ENCODE measurements around the gene SSUH2. TPM values are rescaled to one million over a fixed set of nuclear protein-coding genes. Genes with fewer than 3 reads are reported as not detected.
"Not testable (repeated sequence)": the region's sequence is repeated elsewhere in the genome, so short reads cannot be mapped to it uniquely, and the experiment has no call there.

Gene SSUH2, protein sequence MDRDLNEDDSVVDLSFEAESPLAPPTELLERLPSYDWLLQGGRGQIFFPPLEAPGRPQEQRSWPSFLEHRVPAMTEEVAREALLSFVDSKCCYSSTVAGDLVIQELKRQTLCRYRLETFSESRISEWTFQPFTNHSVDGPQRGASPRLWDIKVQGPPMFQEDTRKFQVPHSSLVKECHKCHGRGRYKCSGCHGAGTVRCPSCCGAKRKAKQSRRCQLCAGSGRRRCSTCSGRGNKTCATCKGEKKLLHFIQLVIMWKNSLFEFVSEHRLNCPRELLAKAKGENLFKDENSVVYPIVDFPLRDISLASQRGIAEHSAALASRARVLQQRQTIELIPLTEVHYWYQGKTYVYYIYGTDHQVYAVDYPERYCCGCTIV
- total RNA-seq (2012; rRNA removed) = not detected in 2 replicates

DNA sequence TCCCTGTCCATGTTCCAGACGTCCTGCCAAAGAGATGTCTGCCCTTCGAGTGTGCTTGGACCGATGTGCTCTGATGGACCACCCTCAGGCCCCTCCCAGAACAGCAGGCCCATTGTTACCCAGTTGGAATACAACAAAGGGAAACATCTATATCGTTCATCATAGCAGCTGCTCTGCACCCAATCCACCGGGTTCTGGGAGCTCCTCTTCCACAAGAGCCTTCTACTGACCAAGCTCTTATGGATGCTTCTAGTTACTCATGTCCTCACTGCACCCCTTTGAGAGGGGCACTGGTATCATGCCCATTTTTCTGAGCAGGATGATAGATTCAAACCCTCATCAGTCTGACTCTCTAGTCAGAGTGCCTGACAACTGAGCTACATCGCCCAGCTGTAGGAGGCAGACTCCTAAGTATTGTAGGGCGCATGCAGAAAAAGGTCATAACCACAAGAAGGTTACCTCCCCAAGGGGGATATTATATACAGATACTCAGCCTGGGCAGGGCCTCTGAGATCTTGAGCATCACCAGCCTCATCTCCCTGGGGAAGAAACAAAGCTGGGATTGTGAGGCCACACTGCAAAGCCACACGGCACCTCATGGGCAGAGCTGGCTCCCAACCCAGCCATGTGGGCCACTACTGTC lies at the start of gene SSUH2:
Gene SSUH2 (minus strand): TSS at position 51 of the 643 bp plus-strand sequence. CDS start 40 bp downstream, at position 11.
- H3K27me3 ChIP-seq (ENCODE audit: control insufficient read depth, insufficient read depth, low read length) = peaks cover 18% of the 10 kb centered on the region
- H3K4me1 ChIP-seq (ENCODE audit: control insufficient read depth, insufficient read depth, low read length) = no peaks in the 10 kb centered on the region
- no peaks in the 10 kb centered on the region for H3K9me3 ChIP-seq (replicated peaks; ENCODE audit: low read length)
- no peak within 1 kb of the TSS for H3K4me2 ChIP-seq (ENCODE audit: low read length)
- no peaks in the 10 kb centered on the region for H3K36me3 ChIP-seq (ENCODE audit: insufficient read depth, low read length)
- no peak within 1 kb of the TSS for H3K9ac ChIP-seq (ENCODE audit: low read depth, low read length)
- H3K4me3 ChIP-seq (ENCODE audit: low read length) = no peak within 1 kb of the TSS

DNA sequence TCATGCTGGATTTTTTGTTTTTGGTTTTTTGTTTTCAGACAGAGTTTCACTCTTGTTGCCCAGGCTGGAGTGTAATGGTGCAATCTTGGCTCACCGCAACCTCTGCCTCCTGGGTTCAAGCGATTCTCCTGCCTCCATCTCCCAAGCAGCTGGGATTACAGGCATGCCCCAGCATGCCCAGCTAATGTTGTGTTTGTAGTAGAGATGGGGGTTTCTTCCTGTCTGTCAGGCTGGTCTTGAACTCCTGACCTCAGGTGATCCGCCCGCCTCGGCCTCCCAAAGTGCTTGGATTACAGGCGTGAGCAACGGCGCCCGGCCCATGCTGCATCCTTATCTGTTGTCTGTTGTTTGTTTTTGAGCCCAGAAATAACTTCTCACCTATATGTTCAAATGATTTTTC lies 46.7 kb upstream of the SSUH2 start:
- not testable (repeated sequence) for H3K4me3 ChIP-seq (ENCODE audit: low read length); H3K4me2 ChIP-seq (ENCODE audit: low read length); H3K27me3 ChIP-seq (ENCODE audit: control insufficient read depth, insufficient read depth, low read length); H3K36me3 ChIP-seq (ENCODE audit: insufficient read depth, low read length); H3K9ac ChIP-seq (ENCODE audit: low read depth, low read length); H3K4me1 ChIP-seq (ENCODE audit: control insufficient read depth, insufficient read depth, low read length); H3K9me3 ChIP-seq (replicated peaks; ENCODE audit: low read length)

DNA sequence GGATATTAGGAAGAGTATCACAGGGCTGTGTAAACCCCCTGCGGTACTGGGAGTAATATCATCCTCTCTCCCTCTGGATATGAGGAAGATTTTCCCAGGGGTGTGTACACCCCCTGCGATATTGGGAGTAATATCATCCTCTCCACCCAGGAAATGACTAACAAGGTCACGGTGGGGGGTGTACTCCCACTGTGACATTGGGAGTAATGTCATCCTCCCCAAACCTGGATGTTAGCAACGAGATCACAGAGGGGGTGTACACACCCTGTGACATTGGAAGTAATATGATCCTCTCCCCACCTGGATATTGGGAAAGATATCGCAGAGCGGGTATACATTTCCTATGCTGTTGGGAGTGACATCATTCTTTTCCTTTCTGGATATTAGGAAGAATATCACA lies 40.4 kb upstream of the SSUH2 start:
- not testable (repeated sequence) for H3K4me1 ChIP-seq (ENCODE audit: control insufficient read depth, insufficient read depth, low read length); H3K9me3 ChIP-seq (replicated peaks; ENCODE audit: low read length); H3K27me3 ChIP-seq (ENCODE audit: control insufficient read depth, insufficient read depth, low read length); H3K9ac ChIP-seq (ENCODE audit: low read depth, low read length); H3K4me2 ChIP-seq (ENCODE audit: low read length); H3K36me3 ChIP-seq (ENCODE audit: insufficient read depth, low read length); H3K4me3 ChIP-seq (ENCODE audit: low read length)

DNA sequence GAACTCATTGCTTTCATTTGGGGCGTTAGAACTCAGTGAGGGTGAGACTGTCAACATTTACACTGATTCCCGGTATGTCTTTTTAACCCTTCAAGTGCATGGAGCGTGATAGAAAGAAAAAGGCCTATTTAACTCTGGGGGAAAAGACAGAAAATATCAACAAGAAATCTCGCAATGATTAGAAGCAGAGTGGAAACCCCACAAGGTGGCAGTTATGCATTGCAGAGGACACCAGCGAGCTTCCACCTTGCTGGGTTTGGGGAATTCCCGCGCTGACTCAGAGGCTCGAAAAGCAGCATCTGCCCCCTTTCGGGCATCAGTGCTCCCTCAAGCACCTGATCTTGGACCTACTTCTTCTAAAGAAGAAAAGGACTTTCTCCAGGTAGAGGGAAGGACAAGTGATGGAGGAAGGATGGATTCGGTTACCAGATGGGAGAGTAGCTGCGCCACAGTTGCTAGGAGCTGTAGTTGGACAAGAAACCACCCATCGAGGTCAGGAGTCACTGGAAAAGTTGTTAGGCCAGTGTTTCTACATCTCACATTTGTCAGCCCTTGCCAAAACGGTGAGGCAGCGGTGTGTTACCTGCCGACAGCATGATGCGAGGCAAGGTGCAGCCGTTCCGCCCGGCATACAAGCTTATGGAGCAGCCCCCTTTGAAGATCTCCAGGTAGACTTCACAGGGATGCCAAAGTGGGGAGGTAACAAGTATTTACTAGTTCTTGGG lies 38.4 kb upstream of the SSUH2 start:
- H3K4me2 ChIP-seq (ENCODE audit: low read length); H3K9ac ChIP-seq (ENCODE audit: low read depth, low read length); H3K9me3 ChIP-seq (replicated peaks; ENCODE audit: low read length); H3K4me1 ChIP-seq (ENCODE audit: control insufficient read depth, insufficient read depth, low read length); H3K4me3 ChIP-seq (ENCODE audit: low read length); H3K27me3 ChIP-seq (ENCODE audit: control insufficient read depth, insufficient read depth, low read length); H3K36me3 ChIP-seq (ENCODE audit: insufficient read depth, low read length): not testable (repeated sequence)

DNA sequence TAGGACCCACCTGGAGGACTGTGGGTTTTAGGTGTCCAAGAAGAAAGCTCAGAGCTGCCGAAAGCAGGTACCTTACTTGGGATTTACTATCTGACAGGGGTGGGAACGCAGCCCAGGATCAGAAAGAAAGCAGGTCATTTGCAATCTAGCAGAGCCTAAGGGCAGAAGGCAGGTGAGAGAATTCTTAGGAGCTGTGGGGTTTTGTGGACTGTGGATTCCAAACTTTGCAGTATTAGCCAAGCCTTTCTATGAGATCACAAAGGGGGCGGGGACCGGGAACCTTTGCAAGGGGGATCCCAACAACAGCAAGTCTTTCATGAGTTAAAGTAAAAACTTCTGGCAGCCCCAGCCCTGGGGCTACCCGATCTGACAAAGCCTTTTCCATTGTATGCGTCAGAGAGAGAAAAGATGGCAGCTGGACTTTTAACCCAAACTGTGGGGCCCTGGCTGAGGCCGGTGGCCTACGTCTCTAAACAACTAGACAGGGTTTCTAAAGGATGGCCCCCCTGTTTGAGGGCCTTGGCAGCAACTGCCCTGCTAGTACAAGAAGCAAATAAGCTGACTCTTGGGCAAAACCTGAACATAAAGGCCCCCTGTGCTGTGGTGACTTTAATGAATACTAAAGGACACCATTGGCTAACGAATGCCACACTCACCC lies 37.4 kb upstream of the SSUH2 start:
- not testable (repeated sequence) for H3K36me3 ChIP-seq (ENCODE audit: insufficient read depth, low read length); H3K4me1 ChIP-seq (ENCODE audit: control insufficient read depth, insufficient read depth, low read length); H3K27me3 ChIP-seq (ENCODE audit: control insufficient read depth, insufficient read depth, low read length); H3K4me2 ChIP-seq (ENCODE audit: low read length); H3K9me3 ChIP-seq (replicated peaks; ENCODE audit: low read length); H3K4me3 ChIP-seq (ENCODE audit: low read length); H3K9ac ChIP-seq (ENCODE audit: low read depth, low read length)

DNA sequence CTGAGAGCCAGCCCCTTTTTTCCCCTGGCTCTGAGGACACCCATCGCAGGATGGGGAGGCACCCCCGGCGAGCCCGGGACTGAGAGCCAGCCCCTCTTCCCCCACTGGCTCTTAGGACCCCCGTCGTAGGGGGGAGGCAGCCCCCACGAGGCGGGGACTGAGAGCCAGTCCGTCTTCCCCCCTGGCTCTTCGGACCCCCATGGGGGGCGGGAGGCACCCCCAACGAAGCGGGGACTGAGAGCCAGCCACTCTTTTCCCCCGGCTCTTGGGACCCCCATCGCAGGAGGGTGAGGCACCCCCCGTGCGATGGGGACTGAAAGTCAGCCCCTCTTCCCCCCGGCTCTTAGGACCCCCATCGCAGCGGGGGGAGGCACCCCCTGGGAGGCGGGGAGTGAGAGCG lies 36.8 kb upstream of the SSUH2 start:
- no peak overlapping the region for H3K4me2 ChIP-seq (ENCODE audit: low read length)

DNA sequence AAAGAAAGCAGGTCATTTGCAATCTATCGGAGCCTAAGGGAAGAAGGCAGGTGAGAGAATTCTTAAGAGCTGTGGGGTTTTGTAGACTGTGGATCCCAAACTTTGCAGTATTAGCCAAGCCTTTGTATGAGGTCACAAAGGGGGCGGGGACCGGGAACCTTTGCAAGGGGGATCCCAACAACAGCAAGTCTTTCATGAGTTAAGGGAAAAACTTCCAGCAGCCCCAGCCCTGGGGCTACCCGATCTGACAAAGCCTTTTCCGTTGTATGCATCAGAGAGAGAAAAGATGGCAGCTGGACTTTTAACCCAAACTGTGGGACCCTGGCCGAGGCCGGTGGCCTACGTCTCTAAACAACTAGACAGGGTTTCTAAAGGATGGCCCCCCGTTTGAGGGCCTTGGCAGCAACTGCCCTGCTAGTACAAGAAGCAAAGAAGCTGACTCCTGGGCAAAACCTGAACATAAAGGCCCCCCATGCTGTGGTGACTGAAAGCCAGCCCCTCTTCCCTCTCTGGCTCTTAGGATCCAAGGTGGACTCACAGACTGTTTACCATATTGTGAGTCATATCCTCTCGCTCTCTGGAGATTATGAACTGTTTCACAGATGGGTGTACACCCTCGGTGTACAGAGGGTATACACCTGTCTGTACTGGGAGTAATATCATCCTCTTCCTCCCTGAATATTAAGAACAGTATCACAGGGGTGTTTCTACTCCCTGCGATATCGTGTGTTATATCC lies 35.4 kb upstream of the SSUH2 start:
- H3K9ac ChIP-seq (ENCODE audit: low read depth, low read length); H3K4me1 ChIP-seq (ENCODE audit: control insufficient read depth, insufficient read depth, low read length); H3K4me2 ChIP-seq (ENCODE audit: low read length); H3K36me3 ChIP-seq (ENCODE audit: insufficient read depth, low read length); H3K27me3 ChIP-seq (ENCODE audit: control insufficient read depth, insufficient read depth, low read length); H3K9me3 ChIP-seq (replicated peaks; ENCODE audit: low read length); H3K4me3 ChIP-seq (ENCODE audit: low read length): not testable (repeated sequence)

More for the DNA sequence above, 36.8 kb upstream of the SSUH2 start:
- Histone ChIP-seq H3K27me3 (ENCODE audit: control insufficient read depth, insufficient read depth, low read length) (no peaks in the 10 kb centered on the region), H3K4me3 (ENCODE audit: low read length) (no peak overlapping the region), H3K9me3 (replicated peaks; ENCODE audit: low read length) (no peaks in the 10 kb centered on the region), H3K9ac (ENCODE audit: low read depth, low read length) (no peak overlapping the region), H3K36me3 (ENCODE audit: insufficient read depth, low read length) (no peaks in the 10 kb centered on the region), H3K4me1 (ENCODE audit: control insufficient read depth, insufficient read depth, low read length) (peaks cover 4% of the 10 kb centered on the region)

DNA sequence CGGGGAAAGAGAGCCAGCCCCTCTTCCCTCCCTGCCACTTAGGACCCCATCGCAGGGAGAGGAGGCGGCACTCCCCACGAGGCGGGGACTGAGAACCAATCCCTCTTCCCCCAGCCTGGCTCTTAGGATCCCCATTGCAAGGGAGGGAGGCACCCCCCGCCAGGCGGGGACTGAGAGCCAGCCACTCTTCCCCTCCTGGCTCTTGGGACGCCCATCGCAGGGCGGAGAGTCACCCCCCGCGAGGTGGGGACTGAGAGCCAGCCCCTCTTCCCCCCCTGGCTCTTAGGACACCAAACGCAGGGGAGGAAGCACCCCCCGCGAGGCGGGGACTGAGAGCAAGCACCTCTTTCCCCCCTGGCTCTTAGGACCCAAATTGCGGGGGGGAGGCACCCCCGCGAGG lies 34.2 kb upstream of the SSUH2 start:
- H3K4me2 ChIP-seq (ENCODE audit: low read length) = peak overlapping the region; percentile 37
- no peaks in the 10 kb centered on the region for H3K9me3 ChIP-seq (replicated peaks; ENCODE audit: low read length)
- peaks cover 4% of the 10 kb centered on the region for H3K4me1 ChIP-seq (ENCODE audit: control insufficient read depth, insufficient read depth, low read length)
- no peak overlapping the region for H3K4me3 ChIP-seq (ENCODE audit: low read length)
- H3K36me3 ChIP-seq (ENCODE audit: insufficient read depth, low read length) = no peaks in the 10 kb centered on the region
- H3K27me3 ChIP-seq (ENCODE audit: control insufficient read depth, insufficient read depth, low read length) = no peaks in the 10 kb centered on the region
- no peak overlapping the region for H3K9ac ChIP-seq (ENCODE audit: low read depth, low read length)

DNA sequence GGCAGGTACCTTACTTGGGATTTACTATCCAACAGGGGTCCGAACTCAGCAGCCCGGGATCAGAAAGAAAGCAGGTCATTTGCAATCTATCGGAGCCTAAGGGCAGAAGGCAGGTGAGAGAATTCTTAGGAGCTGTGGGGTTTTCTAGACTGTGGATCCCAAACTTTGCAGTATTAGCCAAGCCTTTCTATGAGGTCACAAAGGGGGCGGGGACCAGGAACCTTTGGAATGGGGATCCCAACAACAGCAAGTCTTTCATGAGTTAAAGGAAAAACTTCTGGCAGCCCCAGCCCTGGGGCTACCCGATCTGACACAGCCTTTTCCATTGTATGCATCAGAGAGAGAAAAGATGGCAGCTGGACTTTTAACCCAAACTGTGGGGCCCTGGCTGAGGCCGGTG lies 32.7 kb upstream of the SSUH2 start:
- H3K4me1 ChIP-seq (ENCODE audit: control insufficient read depth, insufficient read depth, low read length); H3K4me2 ChIP-seq (ENCODE audit: low read length); H3K9me3 ChIP-seq (replicated peaks; ENCODE audit: low read length); H3K4me3 ChIP-seq (ENCODE audit: low read length); H3K27me3 ChIP-seq (ENCODE audit: control insufficient read depth, insufficient read depth, low read length); H3K36me3 ChIP-seq (ENCODE audit: insufficient read depth, low read length); H3K9ac ChIP-seq (ENCODE audit: low read depth, low read length): not testable (repeated sequence)

DNA sequence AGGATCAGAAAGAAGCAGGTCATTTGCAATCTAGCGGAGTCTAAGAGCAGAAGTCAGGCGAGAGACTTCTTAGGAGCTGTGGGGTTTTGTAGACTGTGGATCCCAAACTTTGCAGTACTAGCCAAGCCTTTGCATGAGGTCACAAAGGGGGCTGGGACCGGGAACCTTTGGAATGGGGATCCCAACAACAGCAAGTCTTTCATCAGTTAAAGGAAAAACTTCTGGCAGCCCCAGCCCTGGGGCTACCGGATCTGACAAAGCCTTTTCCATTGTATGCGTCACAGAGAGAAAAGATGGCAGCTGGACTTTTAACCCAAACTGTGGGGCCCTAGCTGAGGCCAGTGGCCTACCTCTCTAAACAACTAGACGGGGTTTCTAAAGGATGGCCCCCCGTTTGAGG lies 31.0 kb upstream of the SSUH2 start:
- H3K9me3 ChIP-seq (replicated peaks; ENCODE audit: low read length); H3K27me3 ChIP-seq (ENCODE audit: control insufficient read depth, insufficient read depth, low read length); H3K4me1 ChIP-seq (ENCODE audit: control insufficient read depth, insufficient read depth, low read length); H3K4me3 ChIP-seq (ENCODE audit: low read length); H3K4me2 ChIP-seq (ENCODE audit: low read length); H3K9ac ChIP-seq (ENCODE audit: low read depth, low read length); H3K36me3 ChIP-seq (ENCODE audit: insufficient read depth, low read length): not testable (repeated sequence)
